Gastroesophageal sphincter (tissue), 4 donors: ENCODE results near the gene PXDC1. TPM values are rescaled to one million over a fixed set of nuclear protein-coding genes. Genes with fewer than 3 reads are reported as not detected.

Experiments used
- ATAC-seq: fragments of 150-250 bp; one replicate; pipeline ENCODE4 v1.9.1; 2016; ENCODE audit warnings: mild to moderate bottlenecking, moderate library complexity
- H3K27ac ChIP-seq, 4 donors: fragments of 200-600 bp; sonication (generic) in 3 of 4; 1 replicate in 3 of 4; 2 replicates in 1 of 4; pipeline ENCODE4 v1.5.1; 2016 to 2019
- H3K27me3 ChIP-seq: fragments of 200-600 bp; sonication (generic); one replicate; pipeline ENCODE4 v1.5.1; 2019
- H3K36me3 ChIP-seq, 2 donors: fragments of 200-600 bp; sonication (generic); one replicate each; pipeline ENCODE4 v1.5.1; 2019; ENCODE audit warnings: control low read depth in 1 of 2
- H3K4me1 ChIP-seq, 3 donors: fragments of 200-600 bp; sonication (generic); 1 replicate in 2 of 3; 2 replicates in 1 of 3; pipeline ENCODE4 v1.5.1; 2016 to 2019; ENCODE audit warnings: control low read depth in 2 of 3
- H3K4me3 ChIP-seq, 2 donors: fragments of 200-600 bp; sonication (generic); one replicate each; pipeline ENCODE4 v1.5.1; 2019; ENCODE audit warnings: mild to moderate bottlenecking in 1 of 2, moderate library complexity in 1 of 2
- H3K9me3 ChIP-seq, 3 donors: fragments of 200-600 bp; sonication (generic); one replicate each; pipeline ENCODE4 v1.5.1; 2017 to 2019; ENCODE audit warnings: control low read depth in 2 of 3
- EP300 ChIP-seq: sonication (generic); formaldehyde crosslinking; IDR thresholded peaks from one replicate; pipeline ENCODE4 v1.6.1; 2017; ENCODE audit warnings: antibody characterized with exemption, mild to moderate bottlenecking
- POLR2A ChIP-seq, 2 donors: fragments of 450-650 bp; IDR thresholded peaks; one replicate each; pipeline ENCODE4 v1.6.1; 2017; ENCODE audit warnings: antibody characterized with exemption in 2 of 2, mild to moderate bottlenecking in 2 of 2, moderate library complexity in 1 of 2
- POLR2AphosphoS5 ChIP-seq: sonication (generic); formaldehyde crosslinking; IDR thresholded peaks from one replicate; pipeline ENCODE4 v1.6.1; 2017; ENCODE audit warnings: antibody characterized with exemption
- WGBS, 2 donors: methylation state at CpG; one replicate each; pipeline ENCODE4 v1.1.5; 2018; ENCODE audit warnings: low coverage in 1 of 2; 5-methylcytosine and 5-hydroxymethylcytosine counted together
- total RNA-seq, 4 donors: library from RNA; depleted of rRNA; stranded (reverse); fragments of >200 nt; gene quantifications; one replicate each; pipeline ENCODE4 v1.1.0, GENCODE V29; 2016
- TF ChIP-seq, protein P1 (sequence below), 4 experiments: fragments of 200-600 bp in 2 of 4; fragments of 450-650 bp in 2 of 4; sonication (generic) in 1 of 4; IDR thresholded peaks; one replicate each; pipeline ENCODE4 v1.5.1; 2017 to 2019; ENCODE audit warnings: antibody characterized with exemption in 4 of 4, mild to moderate bottlenecking in 2 of 4, moderate library complexity in 2 of 4

PXDC1 gene
- total RNA-seq, 4 donors from 2014 or later = 78.3 to 182 (median 152) TPM

DNA sequence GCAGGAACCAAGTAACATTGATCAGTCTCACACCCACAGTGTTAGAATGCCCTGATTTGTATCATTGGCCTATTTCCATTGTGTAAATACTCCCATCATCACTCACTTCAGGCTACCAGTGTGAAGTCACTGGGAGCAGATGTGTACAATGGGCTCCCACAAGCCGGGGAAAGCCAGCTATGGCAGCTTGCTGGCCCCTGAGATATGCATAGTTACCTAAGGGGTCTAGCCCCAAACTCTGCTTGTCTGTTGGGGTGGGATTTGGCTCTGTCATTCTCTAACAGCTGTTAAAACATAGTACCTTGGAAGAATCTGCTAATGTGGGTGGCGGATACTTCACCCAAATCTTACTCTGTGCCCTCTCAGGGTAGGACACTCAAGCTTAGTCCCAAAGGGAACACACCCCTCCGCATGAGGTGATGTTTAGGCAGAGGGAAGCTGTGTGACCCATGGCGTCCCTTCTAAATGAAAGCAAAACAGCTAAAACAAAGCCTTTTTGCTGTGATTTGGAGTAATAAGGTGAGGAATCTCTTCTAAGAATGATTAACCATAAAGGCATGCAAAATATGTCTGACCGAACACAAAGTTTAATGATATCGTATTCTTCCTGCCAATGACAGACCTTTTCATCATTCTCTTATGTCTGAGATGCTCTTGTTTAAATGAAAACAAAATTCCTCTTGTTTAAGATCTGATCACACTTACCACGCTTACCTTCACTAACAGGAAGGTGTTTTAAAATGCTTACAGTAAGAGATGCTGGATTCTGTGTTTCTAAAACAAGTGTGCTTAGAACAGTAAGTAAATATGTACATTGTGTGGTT lies 45.9 kb upstream of the PXDC1 start:
- Histone ChIP-seq H3K4me3 (no peak overlapping the region), H3K9me3 (no peaks in the 10 kb centered on the region), H3K4me1 (peaks cover 0 to 40% (median 17%) of the 10 kb centered on the region in 3 donors), H3K27me3 (no peaks in the 10 kb centered on the region), H3K27ac (peak overlapping the region in 2 of 4 donors; percentile 40 to 44), H3K36me3 (no peaks in the 10 kb centered on the region)
- TF ChIP-seq POLR2AphosphoS5 (no peak), EP300 (no peak), POLR2A (IDR thresholded peaks at IDR 0.05) (no peak)
- TF ChIP-seq, protein P1, sequence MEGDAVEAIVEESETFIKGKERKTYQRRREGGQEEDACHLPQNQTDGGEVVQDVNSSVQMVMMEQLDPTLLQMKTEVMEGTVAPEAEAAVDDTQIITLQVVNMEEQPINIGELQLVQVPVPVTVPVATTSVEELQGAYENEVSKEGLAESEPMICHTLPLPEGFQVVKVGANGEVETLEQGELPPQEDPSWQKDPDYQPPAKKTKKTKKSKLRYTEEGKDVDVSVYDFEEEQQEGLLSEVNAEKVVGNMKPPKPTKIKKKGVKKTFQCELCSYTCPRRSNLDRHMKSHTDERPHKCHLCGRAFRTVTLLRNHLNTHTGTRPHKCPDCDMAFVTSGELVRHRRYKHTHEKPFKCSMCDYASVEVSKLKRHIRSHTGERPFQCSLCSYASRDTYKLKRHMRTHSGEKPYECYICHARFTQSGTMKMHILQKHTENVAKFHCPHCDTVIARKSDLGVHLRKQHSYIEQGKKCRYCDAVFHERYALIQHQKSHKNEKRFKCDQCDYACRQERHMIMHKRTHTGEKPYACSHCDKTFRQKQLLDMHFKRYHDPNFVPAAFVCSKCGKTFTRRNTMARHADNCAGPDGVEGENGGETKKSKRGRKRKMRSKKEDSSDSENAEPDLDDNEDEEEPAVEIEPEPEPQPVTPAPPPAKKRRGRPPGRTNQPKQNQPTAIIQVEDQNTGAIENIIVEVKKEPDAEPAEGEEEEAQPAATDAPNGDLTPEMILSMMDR (IDR thresholded peaks at IDR 0.05) = no peak
- 39 to 56% methylated on average over 3 to 5 of the region's 7 CpGs for WGBS, 2 donors
- no peak for ATAC-seq

DNA sequence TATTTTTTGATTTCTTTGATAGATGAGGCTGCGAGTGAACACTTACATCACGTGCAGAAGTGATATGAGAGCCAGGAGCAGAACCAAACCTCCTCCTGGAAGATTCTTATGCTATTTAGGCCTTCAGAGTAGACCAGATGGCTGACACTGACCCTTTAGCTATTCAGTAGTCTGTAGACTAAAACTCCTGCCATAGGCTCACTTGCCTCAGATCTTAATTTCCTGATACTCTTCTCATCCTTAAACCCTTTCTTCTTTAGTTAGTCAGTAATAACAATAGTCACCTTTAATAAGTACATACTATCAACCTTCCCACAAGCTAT lies 45.2 kb upstream of the PXDC1 start:
- 31% methylated on average over 2 of the region's 2 CpGs; no CpG with 5 or more reads in 1 of the 2 donors for WGBS, 2 donors
- no peaks in the 10 kb centered on the region for H3K27me3 ChIP-seq
- TF ChIP-seq POLR2A (IDR thresholded peaks at IDR 0.05) (no peak), EP300 (no peak), POLR2AphosphoS5 (no peak)
- TF ChIP-seq, protein P1 (IDR thresholded peaks at IDR 0.05) = no peak
- H3K9me3 ChIP-seq = no peaks in the 10 kb centered on the region
- no peaks in the 10 kb centered on the region for H3K36me3 ChIP-seq
- H3K4me3 ChIP-seq = no peak overlapping the region
- no peak overlapping the region for H3K27ac ChIP-seq
- H3K4me1 ChIP-seq = peaks cover 0 to 40% (median 17%) of the 10 kb centered on the region in 3 donors
- no peak for ATAC-seq

DNA sequence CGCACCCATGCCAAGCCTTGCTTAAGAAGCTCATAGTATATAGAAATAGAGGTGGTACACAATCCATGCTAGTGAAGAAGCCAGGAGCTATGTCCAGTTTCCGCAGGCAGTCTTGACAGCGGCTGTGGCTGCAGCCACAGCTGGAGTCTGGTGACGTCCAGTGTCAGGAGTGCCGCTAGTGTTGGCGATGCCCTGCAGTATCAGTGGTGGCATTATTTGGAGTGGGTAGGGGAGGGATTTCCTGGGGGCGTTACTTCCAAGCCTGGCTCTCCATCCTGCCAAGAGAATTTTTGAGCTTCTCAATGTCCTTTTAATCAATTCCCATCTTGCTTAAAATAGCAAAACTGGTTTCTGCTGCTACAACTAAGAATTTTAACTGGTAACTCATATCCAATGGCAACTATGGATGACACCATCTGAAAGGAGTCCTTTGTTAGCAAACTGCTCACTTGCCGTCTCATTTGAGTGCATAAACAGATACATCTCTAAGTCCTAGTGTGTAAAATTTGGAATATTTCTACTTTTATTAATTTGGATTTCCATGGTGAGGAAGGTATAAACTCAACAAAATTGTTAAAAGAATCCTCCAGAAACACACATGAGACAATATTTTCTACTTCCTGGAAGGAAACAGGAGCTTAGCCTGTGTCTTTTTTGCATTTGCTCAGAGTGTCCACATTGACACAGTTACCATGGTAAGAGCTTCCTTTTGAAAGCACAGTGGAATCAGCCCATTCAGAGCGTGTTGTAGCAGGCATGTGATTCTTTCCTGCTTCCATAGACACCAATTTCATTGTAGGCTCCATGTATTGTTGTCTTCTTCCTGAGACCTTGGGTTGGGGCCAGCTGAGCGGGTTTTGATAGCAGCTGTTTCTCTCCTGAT lies 44.6 kb upstream of the PXDC1 start:
- Histone ChIP-seq H3K9me3 (no peaks in the 10 kb centered on the region), H3K36me3 (no peaks in the 10 kb centered on the region), H3K4me1 (peaks cover 0 to 34% (median 17%) of the 10 kb centered on the region in 3 donors), H3K4me3 (no peak overlapping the region), H3K27me3 (no peaks in the 10 kb centered on the region), H3K27ac (peak overlapping the region in 1 of 4 donors; percentile 1)
- 74 to 77% methylated on average over 6 to 10 of the region's 10 CpGs for WGBS, 2 donors
- peak; percentile 73 for ATAC-seq
- no peak for TF ChIP-seq EP300
- TF ChIP-seq POLR2AphosphoS5 = no peak
- TF ChIP-seq, protein P1 (IDR thresholded peaks at IDR 0.05) = no peak
- no peak for TF ChIP-seq POLR2A (IDR thresholded peaks at IDR 0.05)

DNA sequence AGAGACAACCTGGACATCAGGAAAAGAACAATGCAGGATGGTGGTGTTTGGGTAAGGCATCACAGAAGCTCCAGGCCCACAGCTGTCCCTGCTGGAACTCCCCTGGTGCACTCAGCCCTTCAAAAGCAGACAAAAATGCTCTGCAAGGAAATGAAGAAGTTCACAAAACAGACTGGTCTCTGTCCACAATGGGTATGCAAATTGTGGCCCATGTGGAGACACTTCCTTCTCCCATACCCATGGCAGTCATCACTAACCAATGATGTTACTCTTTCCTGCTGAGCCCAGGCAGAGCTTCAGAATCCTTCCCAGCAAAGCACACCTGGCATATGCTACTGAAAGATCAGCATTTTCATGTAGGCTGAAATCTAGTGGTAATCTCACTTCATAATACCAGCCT lies 42.6 kb upstream of the PXDC1 start:
- Histone ChIP-seq H3K27me3 (no peaks in the 10 kb centered on the region), H3K9me3 (no peaks in the 10 kb centered on the region), H3K36me3 (no peaks in the 10 kb centered on the region), H3K4me3 (no peak overlapping the region), H3K27ac (no peak overlapping the region), H3K4me1 (peaks cover 0 to 30% (median 17%) of the 10 kb centered on the region in 3 donors)
- TF ChIP-seq POLR2AphosphoS5 = no peak
- TF ChIP-seq POLR2A (IDR thresholded peaks at IDR 0.05) = no peak
- ATAC-seq = no peak

DNA sequence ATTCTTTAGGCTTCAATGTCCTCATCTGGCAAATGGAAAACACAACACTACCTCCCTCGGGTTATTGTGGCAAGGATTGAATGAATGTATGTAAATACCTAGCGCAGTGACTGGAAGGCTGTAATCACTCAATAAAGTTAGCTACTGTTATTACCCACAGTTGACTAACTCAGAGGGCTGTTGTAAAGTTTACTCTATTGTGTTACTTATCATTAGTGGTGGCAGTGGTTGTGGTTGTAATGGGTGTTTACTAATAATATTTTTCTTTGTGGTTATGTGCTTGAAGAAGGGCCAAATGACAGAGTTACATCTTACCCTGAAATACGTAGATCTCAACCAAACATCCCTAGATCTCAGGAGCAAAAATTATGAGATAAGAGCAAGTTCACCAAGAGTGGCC lies 42.0 kb upstream of the PXDC1 start:
- no peak for ATAC-seq
- Histone ChIP-seq H3K4me3 (no peak overlapping the region), H3K27ac (no peak overlapping the region), H3K4me1 (peaks cover 0 to 25% (median 16%) of the 10 kb centered on the region in 3 donors), H3K27me3 (no peaks in the 10 kb centered on the region), H3K36me3 (no peaks in the 10 kb centered on the region), H3K9me3 (no peaks in the 10 kb centered on the region)
- 93 to 95% methylated on average over 3 of the region's 3 CpGs for WGBS, 2 donors
- TF ChIP-seq POLR2AphosphoS5 = no peak
- no peak for TF ChIP-seq EP300
- TF ChIP-seq, protein P1 (IDR thresholded peaks at IDR 0.05) = no peak
- TF ChIP-seq POLR2A (IDR thresholded peaks at IDR 0.05) = no peak
